ENCODE results near the gene CD33. TPM values are rescaled to one million over a fixed set of nuclear protein-coding genes. Genes with fewer than 3 reads are reported as not detected.
"Not testable (repeated sequence)": the region's sequence is repeated elsewhere in the genome, so short reads cannot be mapped to it uniquely, and the experiment has no call there.

Gene CD33
- polyA plus RNA-seq, 3 donors, result 1.5 to 10.6 (median 6.7) TPM

DNA sequence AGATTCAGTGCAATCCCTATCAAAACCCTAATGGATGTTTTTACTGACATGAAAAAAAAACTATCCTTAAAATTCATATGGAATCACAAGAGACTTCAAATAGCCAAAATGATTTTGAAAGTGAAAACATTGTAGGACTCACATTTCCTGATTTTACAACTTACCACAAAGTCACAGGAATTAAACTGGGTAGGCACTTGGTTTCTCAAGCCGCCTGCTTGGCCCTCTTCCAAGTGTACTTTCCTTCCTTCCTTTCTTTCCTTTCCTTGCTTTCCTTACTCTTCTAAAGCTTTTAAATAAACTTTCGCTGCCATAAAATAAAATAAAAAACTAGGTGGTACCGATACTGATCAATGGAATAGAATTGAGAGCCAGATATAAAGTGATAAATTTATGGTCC lies 21.0 kb upstream of the CD33 start:
- no peak overlapping the region for H3K27ac ChIP-seq (ENCODE audit: low read depth, low read length)
- 40 to 55% (median 44%) methylated on average over 3 of the region's 3 CpGs for WGBS, 3 donors

DNA sequence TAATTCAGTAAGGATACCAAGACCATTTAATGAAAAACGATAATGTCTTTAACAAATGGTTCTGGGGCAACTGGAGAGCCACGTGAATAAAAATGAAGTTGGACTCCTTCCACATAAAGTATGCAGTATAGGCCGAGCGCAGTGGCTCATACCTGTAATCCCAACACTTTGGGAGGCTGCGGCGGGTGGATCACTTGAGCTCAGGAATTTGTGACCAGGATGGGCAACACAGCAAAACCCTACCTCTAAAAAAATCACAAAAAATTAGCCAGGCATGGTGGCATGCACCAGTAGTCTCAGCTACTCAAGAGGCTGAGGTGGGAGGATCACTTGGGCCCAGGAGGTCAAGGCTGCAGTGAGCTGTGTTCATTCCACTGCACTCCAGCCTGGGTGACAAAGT lies 20.6 kb upstream of the CD33 start:
- 68 to 74% (median 68%) methylated on average over 6 of the region's 6 CpGs for WGBS, 3 donors
- no peak overlapping the region for H3K27ac ChIP-seq (ENCODE audit: low read depth, low read length)

DNA sequence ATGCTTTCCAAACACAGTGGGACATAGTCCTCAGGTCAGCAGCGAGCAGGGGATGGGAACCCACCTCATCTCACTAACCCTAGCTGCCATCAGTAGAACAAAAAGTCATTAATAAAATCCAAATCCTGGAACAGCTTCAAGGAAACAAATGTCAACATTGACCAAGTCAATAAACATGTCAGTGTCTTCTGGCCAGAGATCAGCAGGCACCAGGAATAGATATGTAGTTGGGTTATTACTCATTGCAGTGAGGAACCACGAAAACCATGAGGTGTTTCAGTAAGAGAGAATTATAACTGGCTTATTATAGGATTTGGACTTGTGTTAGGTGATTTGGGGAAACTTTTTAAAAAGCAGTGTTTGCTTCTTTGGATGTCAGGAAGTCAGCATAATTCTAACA lies 17.1 kb upstream of the CD33 start:
- no peak overlapping the region for H3K27ac ChIP-seq (ENCODE audit: low read depth, low read length)
- 39 to 69% (median 62%) methylated on average over 2 of the region's 2 CpGs for WGBS, 3 donors

DNA sequence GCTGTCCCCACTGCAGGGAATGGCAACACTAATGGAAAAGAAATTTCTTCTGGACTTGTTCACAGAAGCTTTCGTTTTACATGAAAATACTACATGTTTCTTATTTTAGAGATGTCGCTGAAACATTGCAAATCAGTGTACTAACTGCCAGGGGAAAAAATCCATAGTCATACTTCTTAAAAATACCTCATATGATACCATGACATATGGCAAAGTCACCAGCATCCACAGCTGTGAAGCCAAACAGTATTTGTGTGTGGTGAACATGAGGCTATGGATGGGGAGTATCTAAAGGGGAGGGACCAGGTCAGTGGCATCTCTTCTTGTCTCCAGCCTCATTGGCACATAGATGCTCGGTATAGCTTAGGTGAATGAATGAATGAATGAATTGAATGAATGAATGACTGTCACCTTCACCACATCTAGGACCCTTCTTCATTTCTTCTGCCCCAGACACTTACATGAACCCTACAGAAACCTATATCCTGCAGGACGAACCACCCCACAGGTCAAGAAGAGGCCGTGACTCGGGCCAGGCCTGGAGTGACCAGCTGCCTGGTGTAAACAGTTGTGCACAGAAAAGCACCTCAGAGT lies 14.6 kb upstream of the CD33 start:
- 80 to 82% (median 80%) methylated on average over 6 of the region's 6 CpGs for WGBS, 3 donors
- H3K27ac ChIP-seq (ENCODE audit: low read depth, low read length), result no peak overlapping the region

DNA sequence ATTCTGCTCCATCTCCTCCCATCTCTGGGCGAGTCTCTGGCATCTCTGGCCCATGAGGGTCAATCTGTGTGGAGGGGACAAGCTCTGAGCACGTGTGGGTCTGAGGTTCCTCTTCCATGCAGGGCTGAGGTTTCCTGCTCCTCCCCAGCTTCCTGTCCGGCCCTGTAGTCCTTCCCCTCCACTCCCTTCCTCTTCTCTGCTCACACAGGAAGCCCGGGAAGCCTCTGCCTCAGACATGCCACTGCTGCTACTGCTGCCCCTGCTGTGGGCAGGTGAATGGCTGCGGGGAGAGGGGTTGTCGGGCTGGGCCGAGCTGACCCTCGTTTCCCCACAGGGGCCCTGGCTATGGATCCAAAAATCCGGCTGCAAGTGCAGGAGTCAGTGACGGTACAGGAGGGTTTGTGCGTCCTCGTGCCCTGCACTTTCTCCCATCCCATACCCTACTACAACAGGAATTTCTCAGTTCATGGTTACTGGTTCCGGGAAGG lies 14.0 kb upstream of the CD33 start:
- WGBS, 3 donors, result 35 to 56% (median 39%) methylated on average over 13 of the region's 13 CpGs
- not testable (repeated sequence) for H3K27ac ChIP-seq (ENCODE audit: low read depth, low read length)

DNA sequence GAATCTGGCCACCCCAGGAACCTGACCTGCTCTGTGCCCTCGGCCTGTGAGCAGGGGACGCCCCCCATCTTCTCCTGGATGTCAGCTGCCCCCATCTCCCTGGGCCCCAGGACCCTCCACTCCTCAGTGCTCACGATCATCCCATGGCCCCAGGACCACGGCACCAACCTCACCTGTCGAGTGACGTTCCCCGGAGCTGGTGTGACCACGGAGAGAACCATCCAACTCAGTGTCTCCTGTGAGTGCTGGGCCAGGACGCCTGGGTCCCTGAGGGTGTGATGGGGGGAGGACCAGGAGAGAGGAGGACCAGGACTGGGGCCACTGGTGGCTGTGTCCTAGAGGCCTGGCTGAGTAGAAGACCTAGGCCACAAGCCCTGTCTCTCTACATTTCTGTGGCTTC lies 13.0 kb upstream of the CD33 start:
- WGBS, 3 donors, result 72 to 91% (median 88%) methylated on average over 9 of the region's 9 CpGs
- H3K27ac ChIP-seq (ENCODE audit: low read depth, low read length), result no peak overlapping the region

DNA sequence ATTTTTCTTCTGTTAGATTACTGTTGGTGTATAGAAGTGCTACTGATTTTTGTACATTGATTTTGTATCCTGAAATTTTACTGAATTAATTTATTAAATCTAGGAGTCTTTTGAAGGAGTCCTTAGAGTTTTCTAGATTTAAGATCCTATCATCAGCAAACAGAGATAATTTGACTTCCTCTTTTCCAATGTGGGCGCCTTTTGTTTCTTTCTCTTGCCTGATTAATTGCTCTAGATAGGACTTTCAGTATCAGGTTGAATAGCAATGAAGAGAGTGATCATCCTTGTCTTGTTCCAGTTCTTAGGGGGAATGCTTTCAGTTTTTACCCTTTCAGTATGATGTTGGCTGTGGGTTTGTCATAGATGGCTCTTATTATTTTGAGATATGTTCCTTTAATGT lies 5.6 kb upstream of the CD33 start:
- H3K27ac ChIP-seq (ENCODE audit: low read depth, low read length), result no peak overlapping the region
- WGBS, 3 donors, result 54 to 58% (median 55%) methylated on average over 1 of the region's 1 CpG

DNA sequence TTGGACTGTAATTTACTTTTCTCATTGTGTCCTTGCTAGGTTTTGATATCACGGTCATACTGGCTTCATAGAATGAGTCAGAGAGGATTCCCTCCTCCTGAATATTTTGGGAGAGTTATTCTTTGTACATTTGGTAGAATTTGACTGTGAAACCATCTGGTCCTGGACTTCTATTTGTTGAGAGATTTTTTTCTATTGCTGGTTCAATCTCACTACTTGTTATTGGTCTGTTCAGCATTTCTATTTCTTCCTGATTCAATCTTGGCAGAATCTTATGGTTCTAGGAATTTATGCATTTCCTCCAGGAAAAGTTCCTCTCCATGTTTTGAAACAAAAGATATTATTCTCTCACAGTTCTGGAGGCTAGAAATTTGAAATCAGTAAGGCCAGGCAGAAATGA lies 4.9 kb upstream of the CD33 start:
- H3K27ac ChIP-seq (ENCODE audit: low read depth, low read length), result no peak overlapping the region
- 52 to 94% (median 87%) methylated on average over 1 of the region's 1 CpG for WGBS, 3 donors

DNA sequence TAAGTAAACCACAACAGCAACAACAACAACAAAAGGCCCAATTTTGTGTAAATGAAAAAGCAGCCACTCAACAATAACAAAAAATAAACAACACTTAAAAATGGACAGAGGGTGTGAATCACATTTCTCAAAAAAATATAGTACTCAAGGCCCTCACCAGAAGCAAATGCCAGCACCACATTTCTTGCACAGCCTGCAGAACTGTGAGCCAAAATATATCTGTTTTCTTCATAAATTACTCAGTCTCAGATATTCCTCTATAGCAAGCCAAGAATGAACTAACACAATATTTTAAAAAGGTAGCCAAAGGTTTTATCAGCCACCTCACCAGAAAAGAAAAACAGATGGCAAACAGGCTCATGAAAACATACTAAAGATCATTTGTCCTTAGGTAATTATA lies 3.9 kb upstream of the CD33 start:
- no peak overlapping the region for H3K27ac ChIP-seq (ENCODE audit: low read depth, low read length)

DNA sequence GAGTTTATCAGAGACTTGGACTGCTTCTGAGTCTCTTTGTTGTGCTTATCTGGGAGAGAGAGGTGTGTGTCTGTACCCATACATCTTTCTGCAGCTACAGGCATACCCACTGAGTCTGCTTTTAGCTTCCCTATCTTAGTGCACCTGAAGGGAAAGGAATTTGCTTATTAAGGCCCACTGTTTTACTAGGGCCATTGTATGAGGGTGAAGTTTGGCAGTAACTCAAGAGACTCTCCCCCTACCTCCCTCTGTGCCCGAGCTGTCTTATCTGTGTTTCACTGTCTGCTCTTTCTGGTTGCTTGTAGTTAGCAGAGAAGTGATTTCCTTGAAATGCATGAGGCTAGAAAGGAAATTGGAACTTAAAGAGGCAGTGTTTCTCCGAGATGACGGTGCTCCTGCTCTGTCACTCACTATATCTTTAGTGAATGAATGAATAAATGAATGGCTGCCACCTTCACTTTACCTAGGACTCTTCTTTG lies 678 bp upstream of the CD33 start:
- H3K27ac ChIP-seq (ENCODE audit: low read depth, low read length), result no peak overlapping the region
- 28 to 42% (median 40%) methylated on average over 3 of the region's 3 CpGs for WGBS, 3 donors

DNA sequence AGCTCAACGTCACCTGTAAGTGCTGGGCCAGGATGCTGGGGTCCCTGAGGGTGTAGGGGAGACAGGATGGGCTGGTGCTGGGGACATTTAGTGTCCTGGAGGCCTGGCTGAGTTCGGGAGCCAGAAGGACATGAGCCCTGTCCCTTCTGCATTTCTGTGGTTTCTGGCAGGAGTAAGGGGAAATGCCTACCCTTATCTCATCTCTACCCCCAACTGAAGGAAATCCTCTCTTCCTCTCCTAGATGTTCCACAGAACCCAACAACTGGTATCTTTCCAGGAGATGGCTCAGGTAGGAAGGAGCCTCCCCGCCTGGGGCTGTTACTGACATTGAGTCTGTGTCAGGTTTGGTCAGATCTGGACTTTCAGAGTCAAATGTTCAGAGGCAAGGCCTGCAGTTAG lies 1.2 kb downstream of the CD33 start:
- WGBS, 3 donors, result 36 to 39% (median 38%) methylated on average over 3 of the region's 3 CpGs

DNA sequence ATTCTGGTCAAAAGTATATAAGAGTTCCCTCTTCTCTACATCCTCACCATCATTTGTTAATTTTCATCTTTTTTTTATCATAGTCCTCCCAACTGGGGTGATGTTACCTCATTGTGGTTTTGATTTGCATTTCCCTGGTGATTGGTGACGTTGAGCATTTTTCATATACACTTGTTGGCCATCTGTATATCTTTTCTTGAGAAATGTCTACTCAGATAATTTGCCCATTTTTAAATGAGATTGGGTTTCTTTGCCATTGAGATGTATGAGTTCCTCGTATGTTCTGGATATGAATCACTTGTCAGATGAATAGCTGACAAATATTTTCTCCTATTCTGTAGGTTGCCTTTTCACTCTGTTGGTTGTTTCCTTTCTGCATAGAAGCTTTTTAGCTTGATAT lies 2.4 kb downstream of the CD33 start:
- 42 to 55% (median 44%) methylated on average over 2 of the region's 2 CpGs for WGBS, 3 donors
- H3K27ac ChIP-seq (ENCODE audit: low read depth, low read length), result no peak overlapping the region

More for the DNA sequence above, 1.2 kb downstream of the CD33 start:
- H3K27ac ChIP-seq (ENCODE audit: low read depth, low read length), result no peak overlapping the region

DNA sequence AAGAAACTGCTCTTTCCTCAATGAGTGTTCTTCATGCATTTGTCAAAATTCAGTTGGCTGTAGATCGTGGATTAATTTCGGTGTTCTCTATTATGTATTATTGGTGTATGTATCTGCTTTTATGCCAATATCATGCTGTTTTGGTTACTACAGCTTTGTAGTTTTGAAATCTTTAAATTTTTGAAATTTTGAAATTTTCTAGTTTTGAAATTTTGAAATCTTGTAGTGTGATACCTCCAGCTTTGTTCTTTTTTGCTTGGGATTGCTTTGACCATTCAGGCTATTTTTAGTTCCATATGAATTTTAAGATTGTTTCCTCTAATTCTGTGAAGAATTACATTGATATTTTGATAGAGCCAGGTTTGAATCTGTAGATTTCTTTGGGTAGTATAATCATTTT lies 3.1 kb downstream of the CD33 start:
- WGBS, 3 donors, result 89 to 96% (median 90%) methylated on average over 2 of the region's 2 CpGs
- no peak overlapping the region for H3K27ac ChIP-seq (ENCODE audit: low read depth, low read length)

DNA sequence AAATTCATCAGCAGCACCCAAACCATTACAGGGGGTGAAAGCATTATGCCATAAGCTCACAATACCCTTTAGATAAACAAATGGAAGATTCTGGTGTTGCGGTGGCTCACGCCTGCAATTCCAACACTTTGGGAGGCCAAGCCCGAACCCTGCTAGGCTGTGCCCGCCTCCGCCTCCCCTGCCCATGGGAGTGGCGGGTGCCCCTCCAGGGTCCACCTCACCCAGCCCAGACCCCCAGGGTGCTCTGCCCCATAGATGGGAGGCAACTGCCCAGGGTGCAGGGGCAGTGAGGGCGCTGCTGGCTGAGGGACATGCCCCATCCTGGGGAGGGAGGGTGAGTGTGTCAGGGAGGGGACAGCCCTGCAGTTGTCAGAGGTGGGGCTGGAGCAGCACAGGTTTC lies 16.0 kb downstream of the CD33 start:
- WGBS, 3 donors, result 81 to 93% (median 83%) methylated on average over 7 of the region's 7 CpGs

DNA sequence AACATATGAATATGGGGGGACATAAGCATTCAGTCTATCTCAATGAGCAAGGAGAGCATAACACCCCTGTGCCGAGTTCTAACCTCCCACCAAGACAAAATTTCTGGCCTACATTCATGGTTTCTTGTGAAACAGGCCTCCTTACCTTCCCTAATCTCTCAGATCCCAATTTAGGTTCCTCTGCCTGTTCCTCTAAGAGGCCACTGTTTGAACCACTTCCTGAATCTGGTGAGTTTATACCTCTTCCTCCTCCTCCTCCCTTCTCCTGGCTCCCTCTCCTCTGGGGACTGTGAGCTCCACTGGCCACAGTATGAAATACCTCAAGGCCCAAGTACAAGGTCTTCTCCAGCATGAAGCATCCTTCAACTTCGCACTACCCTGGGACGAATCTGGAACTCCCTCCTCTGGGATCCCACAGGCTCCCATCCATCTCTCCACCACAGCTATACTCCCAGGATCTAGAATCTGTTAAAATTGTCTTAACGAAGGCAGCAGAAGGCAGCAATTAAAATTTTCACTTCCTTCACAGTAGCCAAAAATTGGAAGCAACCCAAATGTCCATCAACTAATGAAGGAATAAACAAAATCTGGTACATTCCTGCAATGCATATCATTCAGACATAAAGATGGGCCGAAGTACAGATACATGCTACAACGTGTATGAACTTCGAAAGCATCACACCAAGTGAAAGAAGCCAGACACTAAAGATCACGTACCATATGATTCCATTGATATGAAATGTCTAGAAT lies 18.2 kb downstream of the CD33 start:
- WGBS, 3 donors, result 65 to 71% (median 68%) methylated on average over 8 of the region's 8 CpGs

More for the DNA sequence above, 16.0 kb downstream of the CD33 start:
- no peak overlapping the region for H3K27ac ChIP-seq (ENCODE audit: low read depth, low read length)

DNA sequence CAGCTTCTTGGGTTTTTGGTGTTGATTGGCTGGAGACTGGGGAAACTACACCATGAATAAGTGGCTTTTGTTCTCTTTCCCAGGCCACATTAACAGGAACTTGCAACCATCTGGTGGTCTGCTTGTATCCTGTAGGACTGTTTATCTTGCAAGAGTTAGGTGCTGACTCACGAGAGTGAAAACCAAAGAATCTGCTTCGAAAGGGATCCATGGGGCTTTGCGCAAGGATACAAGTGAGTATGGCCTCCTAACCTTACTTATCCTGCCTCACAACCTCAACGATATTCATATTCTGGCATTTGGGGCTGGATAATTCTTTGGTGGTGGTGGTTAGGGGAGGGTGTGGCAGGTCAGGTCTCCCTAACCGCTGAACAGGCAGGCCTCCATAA lies 21.3 kb downstream of the CD33 start:
- WGBS, 3 donors, result 36 to 55% (median 53%) methylated on average over 5 of the region's 5 CpGs
- no peak overlapping the region for H3K27ac ChIP-seq (ENCODE audit: low read depth, low read length)

More for the DNA sequence above, 18.2 kb downstream of the CD33 start:
- no peak overlapping the region for H3K27ac ChIP-seq (ENCODE audit: low read depth, low read length)

DNA sequence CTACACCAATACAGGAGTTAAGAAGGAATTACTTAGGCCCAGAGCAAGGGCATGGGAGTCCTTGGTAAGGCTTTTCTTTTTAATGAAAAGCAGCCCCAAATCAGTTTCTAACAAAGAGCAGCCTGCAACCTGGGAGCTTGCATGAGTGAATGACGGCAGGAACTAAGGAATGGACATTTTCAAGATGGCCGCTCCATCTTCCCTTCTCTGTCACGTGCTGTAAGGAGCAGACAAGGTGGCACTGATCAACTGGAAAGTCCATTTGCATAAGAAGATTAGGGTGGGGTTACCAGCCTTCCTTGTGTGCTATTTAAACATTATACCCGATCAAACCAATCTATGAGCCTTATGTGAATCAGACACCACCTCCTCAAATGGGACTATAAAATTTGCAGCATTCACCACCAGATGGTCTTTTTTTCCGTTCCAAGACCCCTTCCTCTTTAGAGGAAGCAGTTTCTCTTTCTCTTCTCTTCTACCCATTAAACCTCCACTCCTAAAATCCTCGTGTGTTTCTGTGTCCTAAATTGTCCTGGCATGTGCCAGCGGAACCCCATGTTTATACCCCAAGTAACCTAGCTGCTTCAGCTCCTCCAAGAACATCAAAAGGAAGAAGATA lies 23.2 kb downstream of the CD33 start:
- 71 to 73% (median 72%) methylated on average over 7 of the region's 7 CpGs for WGBS, 3 donors
- H3K27ac ChIP-seq (ENCODE audit: low read depth, low read length), result no peak overlapping the region

DNA sequence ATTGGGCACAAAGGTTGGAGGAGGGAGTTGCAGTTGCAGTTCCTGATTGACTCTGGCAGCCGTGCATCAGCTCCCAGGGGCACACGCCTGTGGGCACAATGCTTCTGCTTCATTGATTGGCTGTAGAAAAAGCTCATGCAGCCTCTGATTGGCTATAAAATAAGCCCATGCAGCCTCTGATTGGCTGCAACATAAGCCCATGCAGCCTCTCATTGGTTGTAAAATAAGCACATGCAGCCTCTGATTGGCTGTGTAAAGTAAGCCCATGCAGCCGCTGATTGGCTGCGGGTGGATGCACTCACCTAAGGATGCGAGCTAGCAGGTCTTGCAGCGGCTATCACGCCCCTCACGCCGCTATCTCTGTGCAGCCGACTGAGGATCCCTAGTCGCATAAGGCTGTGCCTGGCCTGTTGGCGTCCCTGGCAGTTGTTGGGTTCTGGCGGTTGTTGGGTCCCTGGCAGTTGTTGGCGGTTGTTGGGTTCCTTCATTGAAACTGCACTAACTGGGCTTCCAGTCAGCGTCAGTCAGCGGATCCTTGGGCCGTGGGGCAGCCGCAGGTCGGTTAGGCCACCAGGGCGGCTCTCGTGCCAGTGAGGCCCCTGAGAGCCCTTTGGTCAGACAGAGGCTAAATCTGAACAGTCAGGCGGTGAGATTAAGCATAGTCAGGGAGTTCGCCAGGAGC lies 26.0 kb downstream of the CD33 start, which contains the start of gene SIGLECL1:
SIGLECL1 (plus strand) TSS at position 295 of the 682 bp plus-strand sequence. CDS start 12,993 bp downstream, outside the sequence.
- no peak within 1 kb of the TSS for H3K27ac ChIP-seq (ENCODE audit: low read depth, low read length)
- 91 to 95% (median 93%) methylated on average over 23 of the region's 23 CpGs for WGBS, 3 donors

DNA sequence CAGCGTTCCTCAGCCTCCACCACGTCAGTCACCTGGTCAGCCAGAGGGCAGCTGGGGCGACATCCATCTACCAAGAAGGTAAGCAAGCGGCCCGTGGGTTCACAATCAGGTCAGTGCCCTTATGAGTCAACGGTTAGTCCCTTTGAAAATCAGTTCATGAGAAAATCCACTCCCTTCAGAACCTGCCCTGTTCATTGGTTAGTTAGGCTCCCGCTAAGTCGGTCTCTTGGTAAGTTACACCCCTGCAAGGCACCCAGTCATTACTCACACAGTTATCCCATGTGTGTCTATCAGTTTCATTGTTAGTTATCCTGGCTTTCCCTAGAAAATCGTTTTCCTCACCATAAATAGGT lies 26.6 kb downstream of the CD33 start:
- WGBS, 3 donors, result 72 to 87% (median 78%) methylated on average over 9 of the region's 9 CpGs
- no peak overlapping the region for H3K27ac ChIP-seq (ENCODE audit: low read depth, low read length)

Measured in adipose tissue (tissue), 3 donors.